Measurements from ENCODE around the gene CSPG4.
"Not testable (repeated sequence)": the region's sequence is repeated elsewhere in the genome, so short reads cannot be mapped to it uniquely, and the experiment has no call there.

CSPG4 gene

GRCh38 chr15:75725719-75726607 is 13.3 kb upstream of the CSPG4 start:
- no peak for DNase-seq (ENCODE audit: low read depth in 2 of 2, low spot score in 1 of 2)

- DNase-seq (ENCODE audit: low read depth in 2 of 2, low spot score in 1 of 2): no peak
These were observed 12.5 kb upstream of the CSPG4 start for GRCh38 chr15:75725006-75725718.

- no peak for DNase-seq (ENCODE audit: low read depth in 2 of 2, low spot score in 1 of 2)
These were observed 11.4 kb upstream of the CSPG4 start for GRCh38 chr15:75723847-75724660.

GRCh38 chr15:75723171-75723846 is 10.7 kb upstream of the CSPG4 start:
- DNase-seq (ENCODE audit: low read depth in 2 of 2, low spot score in 1 of 2): no peak

GRCh38 chr15:75721923-75722870 is 9.5 kb upstream of the CSPG4 start:
- no peak for DNase-seq (ENCODE audit: low read depth in 2 of 2, low spot score in 1 of 2)

- DNase-seq (ENCODE audit: low read depth in 2 of 2, low spot score in 1 of 2): no peak
These were observed 8.9 kb upstream of the CSPG4 start for GRCh38 chr15:75721480-75721922.

GRCh38 chr15:75720787-75721479 is 8.3 kb upstream of the CSPG4 start:
- DNase-seq (ENCODE audit: low read depth in 2 of 2, low spot score in 1 of 2): no peak

- DNase-seq (ENCODE audit: low read depth in 2 of 2, low spot score in 1 of 2): no peak
These were observed 7.6 kb upstream of the CSPG4 start for GRCh38 chr15:75720297-75720696.

GRCh38 chr15:75718328-75718727 is 5.7 kb upstream of the CSPG4 start:
- no peak for DNase-seq (ENCODE audit: low read depth in 2 of 2, low spot score in 1 of 2)

- not testable (repeated sequence) for DNase-seq (ENCODE audit: low read depth in 2 of 2, low spot score in 1 of 2)
These were observed 4.4 kb upstream of the CSPG4 start for GRCh38 chr15:75717001-75717400.

GRCh38 chr15:75716249-75716950 is 3.8 kb upstream of the CSPG4 start:
- DNase-seq (ENCODE audit: low read depth in 2 of 2, low spot score in 1 of 2): not testable (repeated sequence)

- DNase-seq (ENCODE audit: low read depth in 2 of 2, low spot score in 1 of 2): not testable (repeated sequence)
These were observed 2.7 kb upstream of the CSPG4 start for GRCh38 chr15:75715312-75715832.

GRCh38 chr15:75714195-75714594 is 1.5 kb upstream of the CSPG4 start:
- no peak for DNase-seq (ENCODE audit: low read depth in 2 of 2, low spot score in 1 of 2)

- DNase-seq (ENCODE audit: low read depth in 2 of 2, low spot score in 1 of 2): no peak
These were observed 769 bp upstream of the CSPG4 start for GRCh38 chr15:75713338-75713895.

- DNase-seq (ENCODE audit: low read depth in 2 of 2, low spot score in 1 of 2): not testable (repeated sequence)
These were observed 1.2 kb downstream of the CSPG4 start for GRCh38 chr15:75711495-75711894.

GRCh38 chr15:75710874-75711273 is 1.8 kb downstream of the CSPG4 start:
- not testable (repeated sequence) for DNase-seq (ENCODE audit: low read depth in 2 of 2, low spot score in 1 of 2)

- DNase-seq (ENCODE audit: low read depth in 2 of 2, low spot score in 1 of 2): not testable (repeated sequence)
These were observed 3.2 kb downstream of the CSPG4 start for GRCh38 chr15:75709458-75709857.

- no peak for DNase-seq (ENCODE audit: low read depth in 2 of 2, low spot score in 1 of 2)
These were observed 6.0 kb downstream of the CSPG4 start for GRCh38 chr15:75706682-75706954.

Data from stimulated activated CD8-positive, alpha-beta memory T cell treated with anti-CD3 and anti-CD28 coated beads, Interleukin-4, amount 100 ng/mL, for 4 hours (primary cell).